GM18858 (cell line): ENCODE results near the gene KPNA4.
"Not testable (repeated sequence)": the region's sequence is repeated elsewhere in the genome, so short reads cannot be mapped to it uniquely, and the experiment has no call there.

Source experiments
- ATAC-seq: cut with Tn5 transposase; IDR thresholded peaks from one replicate; pipeline ENCODE4 v1.9.1; 2021; ENCODE audit not compliant: unreplicated experiment

The KPNA4 gene

GRCh38 chr3:160573955-160574525 is 8.7 kb upstream of the KPNA4 start:
- ATAC-seq, result not testable (repeated sequence)

- no peak for ATAC-seq
Measured at GRCh38 chr3:160569894-160570652, 4.7 kb upstream of the KPNA4 start.

- ATAC-seq, result no peak
Measured at GRCh38 chr3:160568989-160569388, 3.6 kb upstream of the KPNA4 start.

- ATAC-seq, result no peak
Measured at GRCh38 chr3:160567774-160568173, 2.4 kb upstream of the KPNA4 start.

- no peak for ATAC-seq
Measured at GRCh38 chr3:160566499-160566898, 1.1 kb upstream of the KPNA4 start.

GRCh38 chr3:160564949-160565441 is 376 bp downstream of the KPNA4 start:
- ATAC-seq, result peak; percentile 29

- ATAC-seq, result no peak
Measured at GRCh38 chr3:160564258-160564911, 986 bp downstream of the KPNA4 start.

GRCh38 chr3:160562952-160563351 is 2.4 kb downstream of the KPNA4 start:
- no peak for ATAC-seq

GRCh38 chr3:160557571-160557970 is 7.8 kb downstream of the KPNA4 start:
- no peak for ATAC-seq

- ATAC-seq, result no peak
Measured at GRCh38 chr3:160556141-160556540, 9.2 kb downstream of the KPNA4 start.

- no peak for ATAC-seq
Measured at GRCh38 chr3:160554980-160555379, 10.4 kb downstream of the KPNA4 start.

- no peak for ATAC-seq
Measured at GRCh38 chr3:160553827-160554226, 11.5 kb downstream of the KPNA4 start.

GRCh38 chr3:160546727-160547126 is 18.6 kb downstream of the KPNA4 start:
- no peak for ATAC-seq

- ATAC-seq, result no peak
Measured at GRCh38 chr3:160545504-160545871, 19.9 kb downstream of the KPNA4 start.

GRCh38 chr3:160544844-160545503 is 20.4 kb downstream of the KPNA4 start:
- ATAC-seq, result no peak

GRCh38 chr3:160540551-160540950 is 24.8 kb downstream of the KPNA4 start:
- no peak for ATAC-seq

GRCh38 chr3:160538895-160539294 is 26.5 kb downstream of the KPNA4 start:
- no peak for ATAC-seq

GRCh38 chr3:160537729-160538128 is 27.6 kb downstream of the KPNA4 start:
- ATAC-seq, result no peak

GRCh38 chr3:160532371-160532770 is 33.0 kb downstream of the KPNA4 start:
- no peak for ATAC-seq

- ATAC-seq, result no peak
Measured at GRCh38 chr3:160531311-160531710, 34.1 kb downstream of the KPNA4 start.

GRCh38 chr3:160516391-160516790 is 49.0 kb downstream of the KPNA4 start:
- ATAC-seq, result not testable (repeated sequence)

- no peak for ATAC-seq
Measured at GRCh38 chr3:160501325-160501724, 64.0 kb downstream of the KPNA4 start.
